ENCODE measurements around the gene ESF1.
"Not testable (repeated sequence)": the region's sequence is repeated elsewhere in the genome, so short reads cannot be mapped to it uniquely, and the experiment has no call there.

ESF1 gene

DNA sequence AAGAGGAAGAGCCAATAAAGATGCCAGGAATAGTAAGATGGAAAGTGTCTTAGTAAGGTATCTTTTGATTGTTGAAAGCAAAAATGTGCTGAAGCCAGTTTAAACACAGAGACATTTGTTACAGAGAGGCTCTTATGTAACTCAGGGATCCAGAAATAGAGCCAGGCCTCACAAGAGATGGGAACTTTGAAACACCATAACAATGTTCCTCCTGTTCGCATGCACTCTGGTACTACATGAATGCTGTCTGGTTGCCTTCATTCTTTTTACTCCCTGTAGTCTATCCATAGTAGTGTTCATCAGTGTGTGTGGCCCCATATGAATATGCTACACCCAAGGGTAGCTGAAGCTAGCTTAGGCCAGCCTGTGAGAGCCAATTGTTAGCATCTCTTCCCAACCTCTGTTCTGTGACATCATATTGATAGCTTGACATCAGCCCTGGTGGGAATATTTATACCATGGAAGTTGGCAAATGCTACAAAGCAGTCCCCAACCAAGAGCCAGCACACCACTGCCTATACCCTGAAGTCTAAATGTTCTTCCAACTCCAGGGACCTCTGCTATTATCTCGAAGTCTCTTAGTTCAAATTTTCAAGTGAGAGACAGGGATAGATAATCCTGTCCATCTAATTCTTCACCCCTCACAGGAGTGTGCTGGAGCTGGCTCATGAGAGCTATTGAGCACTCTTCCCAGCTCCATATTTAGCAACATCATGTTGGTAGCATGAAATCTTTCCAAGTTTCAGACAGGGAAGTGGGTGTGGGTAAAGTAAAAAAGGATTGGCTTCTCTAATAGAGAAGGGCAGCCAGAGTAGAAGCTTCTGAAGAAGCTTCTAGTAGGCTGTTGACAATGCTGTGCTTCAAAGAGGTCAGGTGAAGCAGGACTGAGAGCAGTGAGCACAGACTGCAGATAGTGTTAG lies 7.1 kb upstream of the ESF1 start:
- no peak for DNase-seq
- in situ Hi-C loops (cut with HindIII; ENCODE audit: low pct_ligation_motif_present, low pct_unique_long_range_greater_than_20kb, low sequenced_read_pairs): no loop called here

DNA sequence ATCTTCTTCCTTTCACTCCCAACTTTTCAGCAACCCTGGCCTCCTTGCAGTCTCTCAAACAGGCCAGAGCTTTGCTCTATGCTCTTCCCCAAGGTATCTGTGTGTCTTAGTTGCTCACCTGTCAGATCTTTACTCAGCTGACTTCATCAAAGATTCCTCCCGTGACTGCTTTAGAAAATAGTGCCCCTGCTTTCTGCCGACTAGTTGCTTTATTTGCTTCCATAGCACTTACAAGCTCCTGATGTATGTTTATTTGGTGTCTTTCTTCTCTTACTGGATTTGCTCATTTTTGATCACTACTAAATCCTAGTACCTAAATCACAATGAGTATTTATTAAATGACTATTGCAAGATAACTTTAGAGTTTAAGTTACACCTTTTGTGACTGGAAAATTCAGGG lies 6.0 kb upstream of the ESF1 start:
- in situ Hi-C loops (cut with HindIII; ENCODE audit: low pct_ligation_motif_present, low pct_unique_long_range_greater_than_20kb, low sequenced_read_pairs): no loop called here
- no peak for DNase-seq

DNA sequence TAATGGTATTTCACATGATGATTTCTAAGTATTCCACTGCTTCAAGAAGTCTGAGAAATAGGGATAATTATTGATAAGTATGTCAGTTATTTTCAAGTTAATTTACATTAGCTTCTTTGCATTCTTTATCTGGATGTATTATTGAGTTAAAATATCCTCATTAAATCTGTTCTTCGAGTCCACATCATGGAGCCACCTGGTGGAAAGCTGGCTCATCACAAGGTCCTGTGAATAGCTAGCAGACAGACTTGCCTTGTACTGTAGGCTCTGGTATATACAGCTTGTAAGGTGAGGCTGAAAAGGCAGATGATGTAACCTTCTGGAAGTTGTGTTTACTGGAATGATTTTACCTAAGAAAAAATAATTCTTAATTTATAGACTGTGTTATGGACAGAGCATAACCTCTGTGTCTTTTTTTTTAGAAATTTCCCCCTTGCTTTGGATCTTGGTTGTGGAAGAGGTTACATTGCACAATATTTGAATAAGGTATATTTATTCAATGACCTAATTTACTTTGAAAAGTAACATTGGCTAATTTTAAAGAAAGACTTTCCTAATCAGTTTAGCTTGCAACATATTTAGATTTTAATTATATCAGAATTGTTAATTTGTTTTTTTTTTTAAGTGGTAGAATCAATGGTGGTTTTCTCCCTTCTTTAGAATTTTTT lies 3.6 kb upstream of the ESF1 start:
- in situ Hi-C loops (cut with HindIII; ENCODE audit: low pct_ligation_motif_present, low pct_unique_long_range_greater_than_20kb, low sequenced_read_pairs): no loop called here
- peak; percentile 62 for DNase-seq

DNA sequence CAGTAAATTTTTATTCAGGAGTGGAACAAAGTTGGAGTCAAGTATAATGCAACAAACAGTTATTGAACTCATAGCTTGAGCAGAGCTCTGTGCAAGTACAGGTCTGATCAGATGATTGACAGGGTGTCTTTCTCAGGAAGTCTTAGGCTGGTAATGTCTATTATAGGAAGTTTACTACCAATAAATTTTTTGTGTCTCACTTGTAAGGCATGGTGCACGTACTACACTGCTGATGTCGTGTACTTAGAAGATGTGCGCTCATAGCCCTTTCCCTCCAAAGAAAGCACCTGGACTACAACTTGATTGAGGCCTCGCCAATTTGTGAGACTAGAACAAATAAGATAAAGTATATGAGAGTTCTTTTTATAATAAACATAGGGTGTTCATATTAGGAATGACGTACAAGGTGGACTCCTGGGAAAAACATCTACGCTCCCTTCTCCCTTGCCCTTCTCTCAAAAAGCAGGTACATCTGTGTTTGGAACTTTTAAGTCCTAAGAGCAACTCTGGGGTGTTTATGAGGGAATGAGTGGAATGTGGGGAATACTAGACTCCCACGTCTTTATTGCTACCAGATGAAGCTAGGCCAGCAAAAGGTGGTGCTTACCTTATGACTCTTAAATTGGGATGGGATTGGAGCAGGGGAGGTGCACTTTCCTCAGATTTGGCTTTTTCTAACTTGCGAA lies 1.6 kb upstream of the ESF1 start:
- in situ Hi-C loops (cut with HindIII; ENCODE audit: low pct_ligation_motif_present, low pct_unique_long_range_greater_than_20kb, low sequenced_read_pairs): no loop called here
- DNase-seq: no peak

GRCh38 chr20:13784271-13784892 lies 337 bp downstream of the ESF1 start:
- in situ Hi-C loops (cut with HindIII; ENCODE audit: low pct_ligation_motif_present, low pct_unique_long_range_greater_than_20kb, low sequenced_read_pairs): no loop called here
- DNase-seq: peak; percentile 5

GRCh38 chr20:13783528-13783927 lies 1.2 kb downstream of the ESF1 start:
- in situ Hi-C loops (cut with HindIII; ENCODE audit: low pct_ligation_motif_present, low pct_unique_long_range_greater_than_20kb, low sequenced_read_pairs): no loop called here
- DNase-seq: no peak

- no peak for DNase-seq
- in situ Hi-C loops (cut with HindIII; ENCODE audit: low pct_ligation_motif_present, low pct_unique_long_range_greater_than_20kb, low sequenced_read_pairs): no loop called here
Measured at GRCh38 chr20:13778827-13779226, 5.9 kb downstream of the ESF1 start.

- in situ Hi-C loops (cut with HindIII; ENCODE audit: low pct_ligation_motif_present, low pct_unique_long_range_greater_than_20kb, low sequenced_read_pairs): no loop called here
- peak; percentile 19 for DNase-seq
Measured at GRCh38 chr20:13777171-13777601, 7.5 kb downstream of the ESF1 start.

DNA sequence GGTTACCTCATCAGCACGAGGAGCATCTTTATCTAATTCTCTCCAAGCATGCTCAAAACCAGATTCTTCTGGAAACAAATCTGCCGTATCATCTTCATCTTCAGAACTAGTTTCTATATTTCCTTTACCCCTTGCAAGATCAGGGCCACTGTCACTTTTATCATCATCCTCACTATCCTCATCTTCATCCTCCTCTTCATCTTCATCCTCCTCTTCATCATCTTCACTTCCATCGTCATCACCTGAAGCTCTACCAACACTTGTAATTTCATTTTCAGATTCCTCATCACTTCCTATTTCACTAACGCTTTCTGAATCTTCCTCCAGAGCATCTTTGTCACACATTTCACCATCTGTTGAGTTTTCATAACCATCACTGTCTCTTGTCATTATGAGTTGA lies 8.9 kb downstream of the ESF1 start:
- no peak for DNase-seq
- in situ Hi-C loops (cut with HindIII; ENCODE audit: low pct_ligation_motif_present, low pct_unique_long_range_greater_than_20kb, low sequenced_read_pairs): no loop called here

DNA sequence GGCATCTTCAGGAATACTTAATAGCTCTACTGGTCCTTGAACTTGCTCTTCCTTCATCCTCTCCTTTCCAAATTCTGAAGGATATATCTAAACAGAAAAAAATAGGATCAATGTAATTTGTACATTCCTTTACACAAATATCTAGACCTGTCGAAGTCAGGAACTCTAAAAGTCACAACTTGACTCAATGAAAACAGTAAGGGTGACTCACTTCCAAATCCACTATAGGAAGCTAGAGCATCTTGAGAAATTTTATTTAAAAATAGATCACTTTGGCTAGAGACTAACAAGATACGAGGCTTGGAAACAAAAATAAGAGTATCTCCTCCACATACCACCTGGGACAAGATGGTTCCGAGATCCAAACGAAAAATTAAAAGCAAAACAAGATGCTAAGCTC lies 12.2 kb downstream of the ESF1 start:
- in situ Hi-C loops (cut with HindIII; ENCODE audit: low pct_ligation_motif_present, low pct_unique_long_range_greater_than_20kb, low sequenced_read_pairs): no loop called here
- DNase-seq: no peak

GRCh38 chr20:13771853-13772453 lies 12.8 kb downstream of the ESF1 start:
- in situ Hi-C loops (cut with HindIII; ENCODE audit: low pct_ligation_motif_present, low pct_unique_long_range_greater_than_20kb, low sequenced_read_pairs): no loop called here
- peak; percentile 55 for DNase-seq

- DNase-seq: no peak
- in situ Hi-C loops (cut with HindIII; ENCODE audit: low pct_ligation_motif_present, low pct_unique_long_range_greater_than_20kb, low sequenced_read_pairs): no loop called here
Measured at GRCh38 chr20:13770141-13770540, 14.6 kb downstream of the ESF1 start.

DNA sequence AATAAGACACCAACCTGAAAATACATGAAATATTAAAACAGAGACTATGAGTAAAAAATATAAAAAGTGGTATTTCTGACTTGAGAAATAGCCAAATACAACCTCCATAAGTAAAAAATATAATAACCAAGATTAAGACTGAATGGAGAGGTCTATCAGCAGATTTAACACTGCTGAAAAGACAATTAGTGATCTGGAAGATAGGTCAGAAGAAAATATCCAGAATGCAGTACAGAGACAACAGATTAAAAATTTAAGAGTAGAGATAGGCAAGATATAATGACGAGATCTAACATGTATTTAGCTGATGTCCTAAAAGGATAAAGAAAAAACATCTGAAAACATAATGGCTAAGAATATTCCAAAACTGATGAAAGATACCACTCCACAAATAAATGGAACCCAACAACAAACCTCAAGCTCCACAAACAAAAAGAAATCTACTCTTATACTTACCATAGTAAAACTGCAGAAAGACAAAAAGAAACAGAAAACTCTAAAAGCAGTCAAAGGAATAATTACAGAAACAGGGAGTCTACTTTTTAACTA lies 18.8 kb downstream of the ESF1 start:
- in situ Hi-C loops (cut with HindIII; ENCODE audit: low pct_ligation_motif_present, low pct_unique_long_range_greater_than_20kb, low sequenced_read_pairs): no loop called here

DNA sequence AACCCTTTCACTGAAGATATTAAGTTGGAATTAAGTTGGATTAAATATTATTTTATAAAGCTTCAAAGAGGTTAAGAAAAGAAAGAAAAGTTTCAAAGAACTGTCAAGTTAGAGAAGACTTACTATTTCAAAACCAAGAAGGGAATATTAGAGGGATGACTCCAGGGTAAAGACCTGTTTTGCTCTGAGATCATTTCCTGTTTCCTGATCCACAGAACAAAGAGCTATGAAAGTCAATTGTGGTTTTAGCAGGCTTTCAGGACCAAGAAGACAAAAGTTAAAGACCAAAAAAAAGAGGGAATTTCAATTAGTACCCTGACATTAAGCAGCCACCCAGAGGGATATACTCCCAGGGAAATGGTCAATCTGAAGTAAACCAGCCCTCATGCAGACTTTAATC lies 19.4 kb downstream of the ESF1 start:
- in situ Hi-C loops (cut with HindIII; ENCODE audit: low pct_ligation_motif_present, low pct_unique_long_range_greater_than_20kb, low sequenced_read_pairs): no loop called here
- no peak for DNase-seq

More for the DNA sequence above, 18.8 kb downstream of the ESF1 start:
- DNase-seq: no peak

DNA sequence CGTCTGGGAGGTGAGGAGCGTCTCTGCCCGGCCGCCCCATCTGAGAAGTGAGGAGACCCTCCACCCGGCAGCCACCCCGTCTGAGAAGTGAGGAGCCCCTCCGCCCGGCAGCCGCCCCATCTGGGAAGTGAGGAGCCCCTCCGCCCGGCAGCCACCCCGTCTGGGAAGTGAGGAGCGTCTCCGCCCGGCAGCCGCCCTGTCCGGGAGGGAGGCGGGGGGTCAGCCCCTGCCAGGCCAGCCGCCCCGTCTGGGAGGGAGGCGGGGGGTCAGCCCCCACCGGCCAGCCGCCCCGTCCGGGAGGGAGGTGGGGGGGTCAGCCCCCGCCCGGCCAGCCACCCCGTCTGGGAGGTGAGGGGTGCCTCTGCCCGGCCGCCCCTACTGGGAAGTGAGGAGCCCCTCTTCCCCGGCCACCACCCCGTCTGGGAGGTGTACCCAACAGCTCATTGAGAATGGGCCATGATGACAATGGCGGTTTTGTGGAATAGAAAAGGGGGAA lies 24.2 kb downstream of the ESF1 start:
- DNase-seq; in situ Hi-C loops (cut with HindIII; ENCODE audit: low pct_ligation_motif_present, low pct_unique_long_range_greater_than_20kb, low sequenced_read_pairs): not testable (repeated sequence)

- in situ Hi-C loops (cut with HindIII; ENCODE audit: low pct_ligation_motif_present, low pct_unique_long_range_greater_than_20kb, low sequenced_read_pairs): no loop called here
- DNase-seq: no peak
Measured at GRCh38 chr20:13758884-13759283, 25.8 kb downstream of the ESF1 start.

DNA sequence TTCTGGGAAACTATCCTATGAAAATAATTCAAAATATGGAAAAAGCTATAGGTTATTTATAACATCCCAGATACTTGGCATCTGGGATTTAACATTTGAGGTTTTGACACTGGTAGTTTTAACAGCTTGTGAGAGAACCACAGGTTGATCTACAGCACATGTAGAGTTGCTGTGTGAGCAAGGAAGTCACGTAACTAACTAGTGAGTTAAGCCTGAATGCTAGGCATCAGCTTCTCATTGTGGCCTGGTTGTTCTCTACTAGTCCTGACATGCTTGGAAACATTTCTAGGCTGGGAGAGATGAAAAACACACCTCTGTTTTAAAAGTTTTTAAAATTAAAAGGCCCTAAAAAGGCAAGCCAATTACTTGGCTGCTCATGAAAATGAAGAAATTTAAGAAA lies 28.2 kb downstream of the ESF1 start:
- DNase-seq: no peak
- in situ Hi-C loops (cut with HindIII; ENCODE audit: low pct_ligation_motif_present, low pct_unique_long_range_greater_than_20kb, low sequenced_read_pairs): no loop called here

- in situ Hi-C loops (cut with HindIII; ENCODE audit: low pct_ligation_motif_present, low pct_unique_long_range_greater_than_20kb, low sequenced_read_pairs): no loop called here
- no peak for DNase-seq
Measured at GRCh38 chr20:13755809-13756208, 28.9 kb downstream of the ESF1 start.

Measured in ACHN (cell line).